Keratinocyte (primary cell): ENCODE measurements around the gene FCHO2.

Experiments used
- EZH2 ChIP-seq: IDR thresholded peaks from one replicate; pipeline ENCODE4 v1.6.1; 2012; ENCODE audit warnings: inconsistent platforms, mild to moderate bottlenecking, low read length, moderate library complexity
- TF ChIP-seq, protein P1 (sequence below), 3 experiments: IDR thresholded peaks in 1 of 3; conservative IDR thresholded peaks in 1 of 3; optimal IDR thresholded peaks in 1 of 3; 2 replicates in 2 of 3; 3 replicates in 1 of 3; pipeline versions ENCODE3 to v1.5.1; 2011; ENCODE audit warnings: low read length in 3 of 3, mild to moderate bottlenecking in 3 of 3, moderate library complexity in 2 of 3, control low read depth in 1 of 3, inconsistent platforms in 1 of 3; ENCODE audit not compliant: insufficient read depth in 2 of 3; ENCODE audit errors: extremely low read depth in 1 of 3

DNA sequence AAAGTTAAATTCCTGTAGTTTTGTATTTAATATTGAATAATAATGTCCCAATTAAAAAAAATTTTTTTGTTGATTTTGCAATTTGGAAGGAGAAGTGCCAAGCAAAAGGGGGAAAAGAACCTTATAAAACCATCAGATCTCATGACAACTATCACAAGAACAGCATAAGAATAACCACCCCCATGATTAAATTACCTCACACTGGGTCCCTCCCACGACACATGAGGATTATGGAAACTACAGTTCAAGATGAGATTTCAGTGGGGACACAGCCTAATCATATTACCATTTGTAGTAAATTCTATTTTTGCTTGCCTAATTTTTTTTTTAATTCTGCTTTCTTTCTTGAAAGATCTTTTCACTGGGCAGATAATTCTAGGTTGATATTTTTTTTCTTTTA, 33.4 kb upstream of the FCHO2 start:
- TF ChIP-seq, protein P1, sequence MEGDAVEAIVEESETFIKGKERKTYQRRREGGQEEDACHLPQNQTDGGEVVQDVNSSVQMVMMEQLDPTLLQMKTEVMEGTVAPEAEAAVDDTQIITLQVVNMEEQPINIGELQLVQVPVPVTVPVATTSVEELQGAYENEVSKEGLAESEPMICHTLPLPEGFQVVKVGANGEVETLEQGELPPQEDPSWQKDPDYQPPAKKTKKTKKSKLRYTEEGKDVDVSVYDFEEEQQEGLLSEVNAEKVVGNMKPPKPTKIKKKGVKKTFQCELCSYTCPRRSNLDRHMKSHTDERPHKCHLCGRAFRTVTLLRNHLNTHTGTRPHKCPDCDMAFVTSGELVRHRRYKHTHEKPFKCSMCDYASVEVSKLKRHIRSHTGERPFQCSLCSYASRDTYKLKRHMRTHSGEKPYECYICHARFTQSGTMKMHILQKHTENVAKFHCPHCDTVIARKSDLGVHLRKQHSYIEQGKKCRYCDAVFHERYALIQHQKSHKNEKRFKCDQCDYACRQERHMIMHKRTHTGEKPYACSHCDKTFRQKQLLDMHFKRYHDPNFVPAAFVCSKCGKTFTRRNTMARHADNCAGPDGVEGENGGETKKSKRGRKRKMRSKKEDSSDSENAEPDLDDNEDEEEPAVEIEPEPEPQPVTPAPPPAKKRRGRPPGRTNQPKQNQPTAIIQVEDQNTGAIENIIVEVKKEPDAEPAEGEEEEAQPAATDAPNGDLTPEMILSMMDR (optimal IDR thresholded peaks at IDR 0.05 in 1 of 3, IDR thresholded peaks at IDR 0.05 in 1 of 3, conservative IDR thresholded peaks at IDR 0.05 in 1 of 3; ENCODE audit: extremely low read depth in 1 of 3, insufficient read depth in 2 of 3, low read length in 3 of 3) = no peak
- no peak for TF ChIP-seq EZH2
